Activated naive CD8-positive, alpha-beta T cell treated with anti-CD3 and anti-CD28 coated beads, Interleukin-2, amount 50 U/mL, for 16 hours (primary cell): Measurements from ENCODE around the gene RFC4.
"Not testable (repeated sequence)": the region's sequence is repeated elsewhere in the genome, so short reads cannot be mapped to it uniquely, and the experiment has no call there.

Source experiments
- DNase-seq: peaks from one replicate; pipeline ENCODE4 v3.0.0-alpha.2; 2020; ENCODE audit warnings: low read depth, low spot score

Gene RFC4

GRCh38 chr3:186824430-186825139 lies 18.3 kb upstream of the RFC4 start:
- DNase-seq, result no peak

GRCh38 chr3:186823386-186823785 lies 17.1 kb upstream of the RFC4 start:
- DNase-seq, result no peak

GRCh38 chr3:186822388-186822759 lies 16.1 kb upstream of the RFC4 start:
- DNase-seq, result not testable (repeated sequence)

GRCh38 chr3:186821429-186822387 lies 15.4 kb upstream of the RFC4 start:
- DNase-seq, result no peak

- no peak for DNase-seq
These were observed 12.7 kb upstream of the RFC4 start for GRCh38 chr3:186818956-186819355.

- no peak for DNase-seq
These were observed 12.2 kb upstream of the RFC4 start for GRCh38 chr3:186818516-186818915.

- DNase-seq, result no peak
These were observed 9.2 kb upstream of the RFC4 start for GRCh38 chr3:186815435-186815834.

- DNase-seq, result no peak
These were observed 7.8 kb upstream of the RFC4 start for GRCh38 chr3:186814100-186814499.

GRCh38 chr3:186811313-186811712 lies 5.0 kb upstream of the RFC4 start:
- not testable (repeated sequence) for DNase-seq

- DNase-seq, result no peak
These were observed 4.2 kb upstream of the RFC4 start for GRCh38 chr3:186810336-186810996.

GRCh38 chr3:186807231-186807630 lies 949 bp upstream of the RFC4 start:
- no peak for DNase-seq

- not testable (repeated sequence) for DNase-seq
These were observed 2.8 kb downstream of the RFC4 start for GRCh38 chr3:186803447-186803846.

GRCh38 chr3:186802701-186803100 lies 3.6 kb downstream of the RFC4 start:
- no peak for DNase-seq

- no peak for DNase-seq
These were observed 6.0 kb downstream of the RFC4 start for GRCh38 chr3:186800285-186800684.

GRCh38 chr3:186798239-186798874 lies 7.9 kb downstream of the RFC4 start:
- DNase-seq, result no peak

- DNase-seq, result no peak
These were observed 15.9 kb downstream of the RFC4 start for GRCh38 chr3:186790261-186790981.

- no peak for DNase-seq
These were observed 16.6 kb downstream of the RFC4 start for GRCh38 chr3:186789554-186790260.

- DNase-seq, result no peak
These were observed 17.6 kb downstream of the RFC4 start for GRCh38 chr3:186788482-186789370.
